SKM-1 treated with dmso at 0.1 percent for 144 hours (cell line): Measurements from ENCODE around the gene INPPL1.

Experiments used
- DNase-seq: peaks from one replicate; lab custom pipeline; 2025; ENCODE audit not compliant: unreplicated experiment; lab: John Stamatoyannopoulos, UW

INPPL1 gene

GRCh38 chr11:72230764-72231365, 6.3 kb downstream of the INPPL1 start:
- DNase-seq: no peak

DNA sequence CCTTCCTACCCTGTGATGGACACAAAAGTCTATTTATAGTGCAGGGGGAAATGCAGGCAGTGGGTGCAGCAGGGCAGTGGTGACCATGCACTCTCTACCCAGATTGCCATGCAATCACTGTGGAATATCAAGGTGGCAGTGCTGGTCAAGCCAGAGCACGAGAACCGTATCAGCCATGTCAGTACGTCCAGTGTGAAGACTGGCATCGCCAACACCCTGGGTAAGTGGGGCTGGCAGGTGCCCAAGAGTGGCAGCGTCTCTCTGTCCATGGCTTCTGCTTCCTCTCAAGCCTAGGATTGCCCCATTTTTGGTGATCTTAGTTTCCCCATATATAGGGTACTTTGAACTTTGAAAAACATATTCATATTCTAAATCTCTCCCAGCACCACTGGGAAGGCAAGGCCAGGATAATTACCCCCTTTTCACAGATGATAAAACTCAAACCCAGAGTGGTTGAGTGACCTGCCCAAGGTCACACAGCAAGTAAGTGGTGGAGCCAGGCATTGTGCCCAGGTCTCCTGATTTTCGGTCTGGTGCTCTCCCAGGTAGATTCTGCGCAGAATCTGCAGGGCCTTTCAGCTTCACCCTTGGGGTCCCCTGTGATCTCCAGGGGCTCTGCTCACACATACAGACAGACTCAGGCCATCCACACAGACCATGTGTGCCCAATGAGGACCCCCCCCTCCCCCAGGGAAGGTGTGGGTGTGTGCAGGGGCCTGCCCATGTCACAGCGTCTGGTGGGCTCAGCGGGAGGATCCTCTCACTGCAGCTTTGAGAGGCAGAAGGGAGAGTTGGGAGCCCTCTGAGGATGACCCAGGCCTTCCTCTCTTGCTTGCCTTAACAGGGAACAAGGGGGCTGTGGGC, 7.1 kb downstream of the INPPL1 start:
- DNase-seq: no peak

DNA sequence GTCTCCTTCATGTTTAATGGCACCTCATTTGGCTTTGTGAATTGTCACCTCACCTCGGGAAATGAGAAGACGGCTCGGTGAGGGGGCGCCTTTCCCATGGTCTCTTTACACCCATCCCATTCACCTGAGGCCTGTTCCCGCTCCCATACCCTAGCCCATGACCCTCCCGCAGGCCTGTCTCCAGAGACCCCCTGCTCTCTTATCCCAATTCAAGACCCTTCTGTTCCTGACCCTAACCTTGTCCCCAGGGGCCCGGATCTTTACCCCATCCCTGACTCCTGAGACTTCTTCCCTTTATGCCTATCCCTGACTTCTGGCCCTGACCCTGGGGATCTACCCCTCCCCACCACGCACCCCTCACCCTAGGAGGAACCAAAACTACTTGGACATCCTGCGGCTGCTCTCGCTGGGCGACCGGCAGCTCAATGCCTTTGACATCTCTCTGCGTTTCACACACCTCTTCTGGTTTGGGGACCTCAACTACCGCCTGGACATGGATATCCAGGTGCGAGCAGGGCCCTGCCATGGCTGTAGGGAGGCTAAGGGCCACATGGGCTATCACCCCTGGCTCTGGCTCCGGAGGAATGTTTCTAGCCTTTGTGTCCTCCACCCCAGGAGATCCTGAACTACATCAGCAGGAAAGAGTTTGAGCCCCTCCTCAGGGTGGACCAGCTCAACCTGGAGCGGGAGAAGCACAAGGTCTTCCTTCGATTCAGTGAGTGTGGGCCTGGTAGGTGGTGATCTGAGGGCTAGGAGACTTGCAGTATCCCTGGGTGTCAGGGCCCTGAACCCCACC, 7.9 kb downstream of the INPPL1 start:
- DNase-seq: no peak

- no peak for DNase-seq
Measured at GRCh38 chr11:72233056-72233772, 8.6 kb downstream of the INPPL1 start.

DNA sequence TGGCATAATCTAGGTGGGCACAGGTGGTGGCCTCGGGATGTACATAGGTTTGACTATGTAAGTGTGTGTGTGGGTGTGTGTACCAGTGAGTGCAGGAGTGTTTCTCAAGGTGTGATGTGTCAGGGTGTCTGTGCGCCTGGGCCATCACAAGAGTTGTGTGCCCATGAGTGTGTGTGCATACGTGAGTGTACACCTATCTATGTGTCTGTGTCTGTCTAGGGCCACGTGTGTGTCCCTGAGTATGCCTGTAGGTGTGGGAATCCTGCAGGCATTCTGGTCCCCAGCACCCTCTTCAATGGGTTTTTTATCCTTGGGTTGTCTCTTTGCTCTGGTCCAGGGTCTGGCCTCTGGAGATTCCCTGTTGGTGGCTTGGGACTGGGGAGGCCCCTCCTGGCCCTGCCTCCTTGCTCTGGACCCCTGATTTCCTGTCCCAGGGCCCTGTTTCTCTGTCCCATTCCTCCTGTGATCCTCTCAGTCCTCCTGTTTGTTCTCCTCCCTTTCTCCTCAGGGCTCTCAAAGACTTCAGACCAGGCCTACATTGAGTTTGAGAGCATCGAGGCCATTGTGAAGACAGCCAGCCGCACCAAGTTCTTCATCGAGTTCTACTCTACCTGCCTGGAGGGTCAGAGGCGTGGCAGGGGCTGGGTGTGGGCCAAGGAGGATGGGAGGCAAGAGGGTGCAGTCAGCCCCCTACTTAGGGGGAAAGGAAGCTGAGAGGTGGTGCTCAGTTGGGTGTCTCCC, 9.4 kb downstream of the INPPL1 start:
- DNase-seq: no peak

DNA sequence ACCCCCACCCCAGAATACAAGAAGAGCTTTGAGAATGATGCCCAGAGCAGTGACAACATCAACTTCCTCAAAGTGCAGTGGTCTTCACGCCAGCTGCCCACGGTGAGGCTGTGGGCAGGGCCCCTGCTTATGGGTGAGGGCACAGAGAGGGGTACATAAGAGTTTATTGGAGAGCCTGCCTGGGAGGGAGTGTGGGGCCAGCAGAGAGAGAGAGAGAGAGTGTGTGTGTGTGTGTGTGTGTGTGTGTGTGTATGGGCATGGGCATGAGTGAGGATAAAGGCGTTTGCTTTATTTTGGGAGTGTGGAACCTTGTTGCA, 9.9 kb downstream of the INPPL1 start:
- DNase-seq: no peak

DNA sequence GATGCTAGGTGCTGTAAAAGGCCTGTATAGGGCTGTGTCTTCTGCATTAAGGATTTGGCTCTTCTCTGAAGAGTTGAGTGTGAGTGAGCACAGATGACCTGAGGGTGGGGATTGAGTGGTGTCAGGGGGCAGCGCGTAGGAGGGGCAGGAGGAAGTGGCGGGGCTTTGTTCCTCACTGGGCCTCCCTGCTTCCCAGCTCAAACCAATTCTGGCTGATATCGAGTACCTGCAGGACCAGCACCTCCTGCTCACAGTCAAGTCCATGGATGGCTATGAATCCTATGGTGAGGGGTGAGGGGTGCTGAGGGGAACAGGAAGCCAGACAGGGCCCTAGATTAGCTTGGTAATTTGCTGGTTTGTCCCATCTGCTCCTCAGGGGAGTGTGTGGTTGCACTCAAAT, 10.4 kb downstream of the INPPL1 start:
- DNase-seq: no peak

GRCh38 chr11:72235351-72236057, 10.9 kb downstream of the INPPL1 start:
- DNase-seq: no peak

GRCh38 chr11:72236083-72236697, 11.6 kb downstream of the INPPL1 start:
- DNase-seq: no peak

GRCh38 chr11:72236774-72237111, 12.2 kb downstream of the INPPL1 start:
- no peak for DNase-seq

DNA sequence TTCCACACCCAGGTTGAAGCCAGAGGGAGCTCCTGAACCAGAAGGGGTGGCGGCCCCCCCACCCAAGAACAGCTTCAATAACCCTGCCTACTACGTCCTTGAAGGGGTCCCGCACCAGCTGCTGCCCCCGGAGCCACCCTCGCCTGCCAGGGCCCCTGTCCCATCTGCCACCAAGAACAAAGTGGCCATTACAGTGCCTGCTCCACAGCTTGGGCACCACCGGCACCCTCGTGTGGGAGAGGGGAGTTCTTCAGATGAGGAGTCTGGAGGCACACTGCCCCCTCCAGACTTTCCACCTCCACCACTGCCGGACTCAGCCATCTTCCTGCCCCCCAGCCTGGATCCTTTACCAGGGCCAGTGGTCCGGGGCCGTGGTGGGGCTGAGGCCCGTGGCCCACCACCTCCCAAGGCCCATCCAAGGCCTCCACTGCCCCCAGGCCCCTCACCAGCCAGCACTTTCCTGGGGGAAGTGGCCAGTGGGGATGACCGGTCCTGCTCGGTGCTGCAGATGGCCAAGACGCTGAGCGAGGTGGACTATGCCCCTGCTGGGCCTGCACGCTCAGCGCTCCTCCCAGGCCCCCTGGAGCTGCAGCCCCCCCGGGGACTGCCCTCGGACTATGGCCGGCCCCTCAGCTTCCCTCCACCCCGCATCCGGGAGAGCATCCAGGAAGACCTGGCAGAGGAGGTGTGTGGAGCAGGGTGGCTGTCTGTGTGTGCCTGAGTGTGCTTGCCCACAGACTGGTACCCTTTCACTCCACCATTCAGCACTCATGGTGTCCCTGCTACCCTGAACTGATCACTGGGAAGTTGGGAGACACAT, 12.8 kb downstream of the INPPL1 start:
- no peak for DNase-seq

DNA sequence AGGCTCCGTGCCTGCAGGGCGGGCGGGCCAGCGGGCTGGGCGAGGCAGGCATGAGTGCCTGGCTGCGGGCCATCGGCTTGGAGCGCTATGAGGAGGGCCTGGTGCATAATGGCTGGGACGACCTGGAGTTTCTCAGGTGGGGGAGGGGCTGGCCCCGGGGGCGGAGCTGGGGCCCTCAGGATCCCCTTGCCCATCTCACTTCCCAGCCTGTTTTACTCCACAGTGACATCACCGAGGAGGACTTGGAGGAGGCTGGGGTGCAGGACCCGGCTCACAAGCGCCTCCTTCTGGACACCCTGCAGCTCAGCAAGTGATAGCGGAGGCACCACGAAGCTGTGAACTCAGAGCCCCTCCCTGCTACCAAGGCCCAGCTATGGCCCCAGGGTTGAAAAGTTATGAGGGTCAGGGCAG, 13.5 kb downstream of the INPPL1 start:
- DNase-seq: peak; percentile 58

GRCh38 chr11:72238492-72239312, 14.1 kb downstream of the INPPL1 start:
- no peak for DNase-seq

GRCh38 chr11:72239313-72239848, 14.8 kb downstream of the INPPL1 start:
- DNase-seq: no peak

DNA sequence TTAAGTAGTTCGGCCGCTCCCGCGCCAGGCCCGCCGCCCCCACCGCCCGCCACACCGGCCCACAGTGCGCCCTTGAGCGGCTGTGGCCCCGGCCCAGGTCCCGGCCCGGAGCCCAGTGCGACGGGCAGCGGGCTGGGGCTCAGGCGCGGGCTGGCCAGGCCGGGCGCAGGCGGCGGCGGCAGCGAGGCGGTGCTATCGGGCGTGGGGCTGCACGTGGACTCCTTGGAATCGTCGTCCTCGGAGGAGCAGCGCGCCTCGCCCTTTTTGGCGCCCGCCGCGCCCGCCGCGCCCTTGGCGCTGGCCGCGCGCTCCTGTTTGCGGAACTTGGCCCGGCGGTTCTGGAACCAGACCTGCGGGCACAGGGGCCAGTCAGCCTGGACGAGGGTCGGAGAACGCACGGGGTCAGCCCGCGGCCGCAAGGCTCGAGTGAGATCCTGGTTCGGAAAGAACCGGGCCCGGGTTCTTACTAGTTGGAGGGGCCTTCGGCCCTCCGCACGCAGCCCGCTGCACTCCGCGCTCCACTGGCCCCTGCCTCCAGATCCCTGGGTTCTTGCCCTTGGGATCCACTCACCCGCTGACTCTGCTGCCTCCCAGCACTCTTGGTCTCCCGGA, 15.4 kb downstream of the INPPL1 start:
- DNase-seq: no peak

DNA sequence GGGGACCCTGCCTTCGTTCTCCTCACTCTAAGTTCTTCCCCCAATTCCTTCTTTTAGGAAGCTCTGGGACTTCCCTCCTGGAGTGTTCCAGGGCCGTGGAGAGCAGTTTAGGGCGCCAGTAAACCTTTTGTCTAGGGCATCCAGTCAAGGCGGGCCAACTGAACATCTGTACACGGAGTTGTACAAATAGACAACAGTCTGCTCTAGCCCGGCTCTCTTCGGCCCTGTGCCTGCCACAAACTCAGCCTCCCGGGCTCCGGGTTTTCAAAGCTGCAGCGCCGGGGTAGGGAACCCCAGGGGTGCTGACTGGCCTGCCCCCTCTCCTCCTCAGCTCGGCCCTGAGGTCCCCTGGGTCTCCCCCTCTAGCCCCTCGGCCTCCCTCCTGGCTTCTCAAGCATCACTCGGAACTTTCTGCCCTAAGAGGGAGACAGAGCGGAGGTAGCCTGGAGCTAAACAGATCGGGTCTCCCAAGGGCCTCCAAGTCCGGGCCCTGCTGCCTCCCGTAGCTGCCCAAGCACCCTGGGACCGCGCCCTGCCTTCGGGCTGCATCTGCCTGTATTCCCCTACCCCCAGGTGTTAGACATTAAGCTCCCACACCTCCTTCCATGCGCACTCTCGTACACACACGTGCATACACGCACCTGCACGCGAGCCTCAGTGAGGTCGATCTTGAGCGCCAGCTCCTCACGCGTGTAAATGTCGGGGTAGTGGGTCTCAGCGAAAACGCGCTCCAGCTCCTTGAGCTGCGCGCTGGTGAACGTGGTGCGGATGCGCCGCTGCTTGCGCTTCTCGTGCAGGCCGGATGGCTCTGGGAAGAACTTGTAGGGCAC, 16.1 kb downstream of the INPPL1 start:
- no peak for DNase-seq
